T-helper 2 cell (primary cell): ENCODE measurements around the gene ARHGAP5.

ENCODE experiments used
- DNase-seq, 5 experiments: peaks; one replicate each; pipeline versions ENCODE4 v3.0.0 to v3.0.0-alpha.2; 2012 to 2022
- total RNA-seq, 2 donors: gene quantifications; one replicate each; lab custom pipeline; 2026; lab: John Stamatoyannopoulos, UW

ARHGAP5 gene
- total RNA-seq, result 138 to 167 reads per million in 2 donors

GRCh38 chr14:32077081-32078022, at the start of gene ARHGAP5:
Gene ARHGAP5 (plus strand): TSS chr14:32077304. CDS start chr14:32090670, 13,366 bp downstream.
- peak; percentile 24 to 86 (median 58) for DNase-seq

- no peak for DNase-seq
Measured at GRCh38 chr14:32028599-32028998, 48.5 kb upstream of the ARHGAP5 start.

GRCh38 chr14:32033543-32033942, 43.6 kb upstream of the ARHGAP5 start:
- no peak for DNase-seq

- DNase-seq, result no peak
Measured at GRCh38 chr14:32038876-32039275, 38.2 kb upstream of the ARHGAP5 start.

DNA sequence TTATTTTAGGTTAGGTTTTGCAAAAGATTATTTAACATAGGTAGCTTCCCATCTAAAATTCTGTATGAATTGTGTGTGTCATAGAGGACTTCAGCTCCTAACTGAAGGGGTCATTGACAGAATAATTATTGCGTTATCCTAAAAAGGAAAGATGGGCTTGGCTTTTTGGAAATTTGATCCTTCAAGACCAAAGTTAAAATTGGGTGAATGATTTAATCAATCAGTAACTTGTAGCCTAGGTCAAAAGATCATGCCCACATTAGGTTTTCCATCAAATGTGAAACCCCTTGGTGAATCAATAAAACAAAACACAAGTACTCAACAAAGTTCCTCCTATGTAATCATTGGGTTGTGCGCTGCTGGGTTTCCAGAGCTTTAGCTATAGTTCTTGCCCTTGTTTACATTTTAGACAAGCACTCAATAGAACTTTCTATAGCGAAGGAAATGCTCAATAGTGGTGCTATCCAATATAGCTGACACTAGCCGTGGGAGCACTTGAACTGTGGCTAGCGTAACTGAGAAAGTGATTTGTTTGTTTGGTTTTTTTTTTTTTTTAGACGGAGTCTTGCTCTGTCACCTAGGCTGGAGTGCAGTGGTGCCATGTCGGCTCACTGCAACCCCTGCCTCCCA, 37.6 kb upstream of the ARHGAP5 start:
- no peak for DNase-seq

DNA sequence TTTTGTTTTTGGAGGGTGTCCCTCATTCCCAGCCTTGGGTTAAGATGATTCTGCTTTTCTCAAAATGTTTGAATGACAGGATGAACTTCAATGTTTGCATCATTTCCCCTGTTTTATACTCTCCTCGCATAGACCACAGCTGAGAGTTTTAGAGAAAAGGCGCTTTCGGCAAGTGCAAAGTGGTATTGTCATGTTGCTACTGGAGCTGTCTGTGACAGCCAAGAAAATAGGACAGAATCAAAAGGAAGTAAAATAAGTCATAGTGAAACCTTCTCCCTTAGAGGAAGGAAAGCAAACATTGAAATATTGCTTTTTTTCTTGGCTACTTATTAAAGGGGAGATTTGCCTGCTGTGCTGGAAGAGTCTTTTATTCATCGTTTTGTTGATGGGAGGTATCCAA, 33.5 kb upstream of the ARHGAP5 start:
- peak in 1 of 5 experiments; percentile 32 for DNase-seq

GRCh38 chr14:32044454-32044853, 32.6 kb upstream of the ARHGAP5 start:
- DNase-seq, result no peak

DNA sequence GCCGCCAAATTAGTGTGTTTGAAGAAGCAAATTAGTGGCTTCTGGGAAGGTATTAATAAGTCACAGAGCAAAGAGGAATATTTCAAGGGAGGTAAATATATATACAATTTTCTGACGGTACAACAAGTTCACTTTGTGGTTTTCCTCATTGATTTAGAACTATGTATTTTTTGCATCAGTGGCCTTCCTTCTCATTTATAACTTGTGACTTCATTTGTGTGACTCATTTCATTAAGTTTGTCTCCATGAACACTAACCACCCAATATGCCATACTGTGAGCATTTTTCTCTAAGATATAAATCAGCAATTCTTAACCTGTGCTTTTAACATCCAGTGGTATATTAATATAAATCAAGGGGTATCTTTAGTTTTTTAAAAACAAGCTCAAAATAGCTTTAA, 29.3 kb upstream of the ARHGAP5 start:
- DNase-seq, result peak in 1 of 5 experiments; percentile 40

GRCh38 chr14:32049361-32050088, 27.6 kb upstream of the ARHGAP5 start:
- DNase-seq, result no peak

- no peak for DNase-seq
Measured at GRCh38 chr14:32050878-32051277, 26.2 kb upstream of the ARHGAP5 start.

DNA sequence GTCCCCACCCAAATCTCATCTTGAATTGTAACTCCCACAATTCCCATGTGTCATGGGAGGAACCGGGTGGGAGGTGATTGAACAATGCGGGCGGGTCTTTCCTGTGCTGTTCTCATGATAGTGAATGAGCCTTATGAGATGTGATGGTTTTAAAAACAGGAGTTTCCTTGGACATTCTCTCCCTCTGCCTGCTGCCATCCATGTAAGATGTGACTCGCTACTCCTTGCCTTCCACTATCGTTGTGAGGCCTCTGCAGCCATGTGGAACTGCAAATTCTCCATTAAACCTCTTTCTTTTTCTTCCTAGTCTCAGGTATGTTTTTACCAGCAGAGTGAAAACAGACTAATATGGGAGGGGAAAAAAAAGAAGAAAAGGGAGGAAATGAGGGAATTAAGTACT, 22.6 kb upstream of the ARHGAP5 start:
- no peak for DNase-seq

DNA sequence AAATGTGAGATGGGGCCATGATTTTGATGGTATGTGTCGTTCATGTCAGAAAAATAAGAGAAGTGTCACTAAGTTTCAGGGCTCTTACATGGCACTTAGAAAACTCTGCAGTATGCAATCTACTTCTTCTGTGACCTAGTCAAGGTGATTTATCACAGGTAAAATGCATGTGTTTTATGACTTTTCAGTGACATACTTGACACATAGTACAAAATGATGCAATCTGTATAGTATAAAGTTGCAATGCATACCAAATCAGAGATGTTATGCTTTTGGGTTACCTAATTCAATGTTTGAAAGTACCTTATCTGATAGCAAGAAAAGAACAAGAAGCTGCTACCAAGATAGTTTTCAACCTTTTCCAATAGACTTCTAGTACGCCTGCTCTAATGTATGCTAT, 21.9 kb upstream of the ARHGAP5 start:
- no peak for DNase-seq

- no peak for DNase-seq
Measured at GRCh38 chr14:32059702-32060101, 17.4 kb upstream of the ARHGAP5 start.

DNA sequence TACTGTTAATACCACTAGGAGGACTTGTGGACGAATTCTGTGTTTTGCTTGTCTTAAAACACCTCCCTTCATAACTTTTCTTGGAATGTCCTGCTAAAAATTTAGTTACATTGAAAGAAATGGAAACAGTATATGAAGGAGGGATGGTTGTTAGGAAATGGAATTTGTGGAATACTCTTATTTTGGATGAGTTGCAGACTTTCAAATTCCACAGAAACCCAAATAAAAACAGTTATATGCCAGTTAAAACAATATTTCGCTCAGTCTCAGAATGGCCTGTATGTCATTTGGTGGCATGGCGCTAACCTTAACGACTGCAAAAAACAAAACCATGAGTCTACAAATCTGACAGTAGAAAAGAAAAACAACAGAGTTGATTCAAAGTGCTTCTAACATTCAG, 12.2 kb upstream of the ARHGAP5 start:
- DNase-seq, result no peak

GRCh38 chr14:32068708-32069107, 8.4 kb upstream of the ARHGAP5 start:
- DNase-seq, result no peak

DNA sequence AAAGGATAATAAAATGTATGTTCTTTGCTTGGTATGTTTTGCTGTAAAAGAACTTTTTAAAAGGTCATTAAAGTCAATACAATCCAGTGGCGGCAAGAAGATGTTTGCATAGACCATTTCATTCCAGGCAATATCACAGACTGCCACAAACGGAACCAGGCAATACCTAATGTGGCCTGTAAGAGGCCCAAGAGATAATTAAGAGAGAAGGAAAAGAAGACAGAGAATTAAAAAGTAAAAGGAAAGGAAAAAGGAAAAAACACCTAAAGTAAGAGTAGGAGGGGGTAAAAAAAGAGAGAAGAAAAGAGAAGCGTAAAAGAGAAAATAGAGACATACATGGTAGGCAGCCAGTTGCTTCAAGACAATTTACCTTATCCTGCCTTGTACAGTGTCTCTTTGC, 6.8 kb upstream of the ARHGAP5 start:
- no peak for DNase-seq

DNA sequence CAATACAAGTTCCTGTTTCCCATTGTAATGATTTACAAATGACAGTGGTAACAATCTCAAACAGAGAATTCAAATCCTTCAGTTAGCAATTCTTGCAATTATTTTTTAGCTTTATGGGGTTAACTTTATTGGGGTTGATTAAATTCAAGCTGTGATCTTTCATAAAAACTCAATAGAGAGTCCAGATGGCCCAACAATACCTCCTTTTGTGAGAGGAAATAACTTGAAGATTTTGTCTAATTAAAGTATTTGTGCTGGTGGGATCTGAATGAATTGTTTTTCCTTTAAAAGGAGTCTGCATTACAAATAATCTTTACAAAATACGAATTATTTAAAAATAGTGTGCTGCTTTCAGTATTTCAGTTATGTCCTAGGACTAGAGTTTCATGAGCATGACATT, 4.4 kb upstream of the ARHGAP5 start:
- no peak for DNase-seq

DNA sequence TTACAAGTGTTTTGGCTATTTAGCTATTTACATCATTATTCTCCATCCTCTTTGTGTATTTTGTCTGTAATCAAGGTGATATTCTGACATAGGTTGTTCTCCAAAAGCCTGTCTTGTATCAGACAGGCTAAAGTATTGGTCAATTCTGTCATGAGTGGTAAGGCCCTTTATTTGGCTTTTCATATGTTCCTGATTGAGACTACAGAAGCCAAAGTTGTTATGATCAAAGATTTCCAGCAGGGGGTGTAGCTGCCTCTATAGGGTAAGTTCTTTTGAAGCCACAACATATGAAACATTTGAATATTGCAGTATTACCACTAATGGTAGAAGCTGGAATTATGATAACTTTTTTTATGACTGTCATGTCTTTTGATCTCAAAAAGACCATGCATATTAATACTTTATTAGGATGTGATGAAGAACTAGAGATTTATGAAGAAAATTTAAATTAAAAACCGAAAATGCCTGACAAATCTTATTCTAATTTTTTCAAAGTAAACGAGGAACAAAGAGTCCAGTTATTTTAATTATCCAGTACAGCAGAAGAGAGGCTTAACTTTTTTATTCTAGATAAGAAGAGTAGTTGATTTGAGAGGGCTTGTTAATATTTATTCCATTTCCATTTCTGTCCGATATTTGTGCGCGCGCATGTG, 3.4 kb upstream of the ARHGAP5 start:
- DNase-seq, result peak in 3 of 5 experiments; percentile 19 to 74 (median 62)

GRCh38 chr14:32074887-32075572, 2.1 kb upstream of the ARHGAP5 start:
- DNase-seq, result no peak

DNA sequence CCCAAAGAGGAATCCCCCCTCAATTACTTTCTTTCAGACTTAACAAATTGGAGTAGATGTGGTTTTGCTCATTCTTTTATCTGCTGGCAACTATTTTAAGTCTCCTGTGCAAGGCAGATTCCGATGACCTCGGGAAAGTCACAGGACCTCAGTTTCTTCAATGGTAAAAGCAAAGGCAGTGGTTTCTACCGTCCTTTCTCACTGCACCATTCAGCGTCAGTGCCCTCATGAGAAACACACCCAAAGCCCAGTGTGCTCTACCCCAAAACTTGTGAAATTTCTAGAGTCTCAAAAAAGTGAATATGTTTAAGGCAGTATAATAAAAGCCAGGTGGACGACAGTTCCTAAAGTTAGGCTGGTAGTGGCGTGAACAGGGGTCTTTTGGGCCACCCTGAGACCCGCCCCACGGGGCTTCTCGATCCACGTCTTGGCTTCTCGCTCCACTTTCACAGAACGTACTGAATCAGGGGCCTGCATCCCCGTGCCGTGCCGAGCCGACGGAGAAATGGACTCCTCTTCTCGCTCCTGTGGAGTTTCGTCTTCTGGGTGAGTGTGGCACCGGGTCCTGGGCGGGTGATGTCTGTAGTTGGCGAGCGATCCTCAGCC, 1.3 kb upstream of the ARHGAP5 start:
- DNase-seq, result peak in 2 of 5 experiments; percentile 0 to 13

DNA sequence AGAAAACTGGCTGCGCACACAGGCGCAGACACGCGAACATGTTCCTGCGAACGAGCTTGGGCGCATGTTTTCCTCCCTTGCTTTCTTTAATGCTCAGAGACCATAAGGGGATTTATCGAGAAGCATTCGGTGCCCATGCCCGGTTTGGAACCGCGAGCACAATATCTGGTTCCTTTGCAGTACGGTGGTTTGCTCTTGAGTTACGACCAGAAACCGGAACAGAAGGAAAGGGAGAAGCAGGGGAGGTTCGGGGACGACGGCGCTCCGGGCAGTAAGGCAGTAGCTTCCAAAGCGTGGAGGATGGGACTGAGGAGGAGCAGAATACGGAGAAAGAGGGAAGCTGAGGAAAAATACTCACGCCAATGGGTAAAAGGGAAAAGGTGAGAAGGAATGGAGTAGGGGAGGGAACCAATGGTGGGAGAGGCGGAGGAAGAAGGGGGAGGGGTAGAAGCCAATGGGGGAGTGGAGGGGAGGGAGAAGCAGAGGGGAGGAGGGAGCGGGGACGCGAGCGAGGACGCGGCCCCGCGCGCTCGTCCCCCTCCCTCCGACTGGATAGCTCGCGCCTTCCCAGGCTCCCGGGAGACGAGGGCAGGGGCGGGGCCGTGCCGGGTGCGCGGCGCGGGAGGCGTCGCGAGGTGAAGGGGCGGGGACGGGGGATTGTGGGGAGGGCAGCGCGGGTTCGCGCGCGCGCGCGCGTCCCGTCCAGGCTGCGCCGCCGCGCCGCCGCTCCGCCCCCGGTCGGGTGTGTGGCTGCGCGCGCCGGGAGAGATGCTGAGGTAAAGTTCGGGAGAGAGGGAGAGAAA, 625 bp upstream of the ARHGAP5 start:
- peak; percentile 62 to 91 (median 70) for DNase-seq
